Activated CD4-positive, alpha-beta memory T cell treated with anti-CD3 and anti-CD28 coated beads, Interleukin-2, amount 10 ng/mL, durations not matched to agents 7 days and 5 days (primary cell): ENCODE results near the gene KIF18B. TPM values are rescaled to one million over a fixed set of nuclear protein-coding genes. Genes with fewer than 3 reads are reported as not detected.

Experiments used
- CTCF ChIA-PET: fragments of 350-600 bp; sonication (Branson Sonifier 250); formaldehyde crosslinking; loops from one replicate; lab custom pipeline; 2021; ENCODE audit warnings: antibody characterized with exemption, inconsistent platforms; lab: Charles Lee
- POLR2A ChIA-PET: fragments of 350-600 bp; sonication (Branson Sonifier 250); formaldehyde crosslinking; loops from one replicate; lab custom pipeline; 2021; ENCODE audit warnings: antibody characterized with exemption; lab: Charles Lee
- DNase-seq: peaks from one replicate; pipeline ENCODE4 v3.0.0-alpha.2; 2020
- H3K27ac Mint-ChIP-seq: one replicate; pipeline ENCODE4 v1.8.0; 2021; ENCODE audit warnings: mild to moderate bottlenecking, mixed read lengths
- H3K27me3 Mint-ChIP-seq: one replicate; pipeline ENCODE4 v1.8.0; 2021; ENCODE audit warnings: mixed read lengths
- H3K36me3 Mint-ChIP-seq: one replicate; pipeline ENCODE4 v1.8.0; 2021; ENCODE audit warnings: low read depth, mixed read lengths
- H3K4me1 Mint-ChIP-seq: one replicate; pipeline ENCODE4 v1.8.0; 2021; ENCODE audit warnings: mixed read lengths
- H3K4me3 Mint-ChIP-seq: one replicate; pipeline ENCODE4 v1.8.0; 2021; ENCODE audit warnings: mild to moderate bottlenecking, mixed read lengths
- H3K9me3 Mint-ChIP-seq: one replicate; pipeline ENCODE4 v1.8.0; 2021; ENCODE audit warnings: mixed read lengths
- total RNA-seq, 2 experiments: library from RNA; stranded (reverse); gene quantifications; one replicate each; pipeline ENCODE4 v1.2.3, GENCODE V29; 2021

KIF18B gene
- total RNA-seq, 2 experiments from 2014 or later: 66.9 to 67.9 TPM

DNA sequence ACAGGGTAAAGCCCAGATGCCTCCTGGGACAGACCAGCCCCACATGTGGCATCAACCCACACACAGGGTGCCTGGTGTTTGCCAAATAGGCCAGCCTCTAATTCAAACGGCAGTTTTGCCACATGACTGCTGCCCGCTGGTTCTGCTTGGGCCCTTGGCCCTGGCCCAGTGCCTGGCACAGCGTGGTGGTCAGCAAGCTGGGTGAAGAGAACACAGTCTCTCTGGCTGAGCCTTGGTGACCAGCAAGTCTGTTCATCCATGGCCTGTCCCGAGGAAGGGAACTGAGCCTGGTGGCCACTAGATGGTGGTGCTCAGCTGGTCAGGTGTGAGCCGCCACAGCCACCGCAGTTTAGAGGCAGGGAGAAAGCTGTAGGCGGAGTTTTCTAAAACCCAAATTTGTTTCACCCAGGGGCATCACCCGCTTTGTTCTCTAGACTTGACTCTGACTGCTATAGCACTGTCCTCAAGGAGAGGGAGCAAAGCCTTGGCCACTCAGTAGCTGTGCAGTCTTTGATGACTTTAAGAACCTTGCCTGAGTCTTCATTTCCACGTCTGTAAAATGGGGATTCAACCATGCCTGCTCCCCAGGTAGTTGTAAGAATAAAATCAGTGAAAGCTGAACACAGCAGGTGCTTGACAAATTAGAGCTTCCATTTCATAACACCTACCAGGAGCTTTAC, 27.5 kb downstream of the KIF18B start:
- H3K4me3 Mint-ChIP-seq: no peak overlapping the region
- ChIA-PET POLR2A (interaction anchor here (0.6 to 3.0 kb wide), 7 partner anchors 9 to 201 kb away, joined by 3 to 16 read pairs (median 3); partner anchors contain the start of genes EFTUD2 and KIF18B), CTCF (interaction anchor here (0.6 to 4.9 kb wide), 12 partner anchors 9 to 216 kb away, joined by 3 to 53 read pairs (median 4); partner anchors contain the start of genes ACBD4 and EFTUD2)
- H3K4me1 Mint-ChIP-seq: no peaks in the 10 kb centered on the region
- peaks cover 26% of the 10 kb centered on the region for H3K27me3 Mint-ChIP-seq
- peaks cover 8% of the 10 kb centered on the region for H3K36me3 Mint-ChIP-seq
- H3K9me3 Mint-ChIP-seq: no peaks in the 10 kb centered on the region
- H3K27ac Mint-ChIP-seq: no peak overlapping the region
- peak; percentile 69 for DNase-seq

DNA sequence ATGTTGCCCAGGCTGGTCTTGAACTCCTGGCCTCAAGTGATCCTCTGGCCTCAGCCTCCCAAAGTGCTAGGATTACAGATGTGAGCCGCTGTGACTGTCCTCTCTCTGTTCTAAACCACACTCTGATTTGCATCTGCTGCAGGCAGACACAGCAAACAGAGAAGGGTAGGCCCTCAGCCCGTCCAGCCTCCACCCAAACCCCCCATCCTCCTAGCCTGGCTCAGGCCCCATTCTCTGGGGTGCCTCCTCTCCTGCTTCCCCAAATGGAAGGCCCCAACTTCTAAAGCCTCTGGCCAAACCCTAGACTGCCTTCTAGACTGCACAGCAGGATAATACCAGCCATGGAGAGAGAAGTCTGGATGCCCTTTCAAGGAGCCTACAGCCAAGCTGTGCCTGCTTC, 28.2 kb downstream of the KIF18B start:
- ChIA-PET CTCF (interaction anchor here (1.3 to 4.9 kb wide), 4 partner anchors 10 to 180 kb away, joined by 4 to 53 read pairs (median 8); no protein-coding TSS in a partner anchor), POLR2A (interaction anchor here (1.1 to 3.0 kb wide), 3 partner anchors 10 to 102 kb away, joined by 3 to 16 read pairs (median 10); partner anchors contain the start of gene EFTUD2)
- no peak overlapping the region for H3K4me3 Mint-ChIP-seq
- DNase-seq: no peak
- peaks cover 5% of the 10 kb centered on the region for H3K36me3 Mint-ChIP-seq
- H3K27ac Mint-ChIP-seq: no peak overlapping the region
- H3K9me3 Mint-ChIP-seq: no peaks in the 10 kb centered on the region
- no peaks in the 10 kb centered on the region for H3K4me1 Mint-ChIP-seq
- H3K27me3 Mint-ChIP-seq: peaks cover 28% of the 10 kb centered on the region

DNA sequence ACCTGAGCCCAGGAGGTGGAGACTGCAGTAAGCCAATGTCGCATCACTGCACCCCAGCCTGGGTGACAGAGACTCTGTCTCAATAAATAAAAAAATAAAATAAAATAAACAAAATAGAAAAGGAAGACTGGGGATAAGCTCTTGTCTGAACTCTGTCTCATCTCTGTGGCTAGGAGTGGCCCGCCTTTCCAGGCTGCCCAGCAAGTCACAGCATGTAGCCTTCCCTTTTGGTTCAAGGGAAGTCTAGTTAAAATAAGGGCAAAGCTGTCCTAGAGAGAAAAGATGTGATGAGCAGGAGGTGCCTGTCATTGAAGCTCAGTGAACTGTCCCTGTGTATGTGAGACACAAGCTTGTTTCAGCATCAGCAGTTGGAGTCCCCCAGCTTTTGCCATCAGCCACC, 29.6 kb downstream of the KIF18B start:
- peaks cover 35% of the 10 kb centered on the region for H3K27me3 Mint-ChIP-seq
- no peak overlapping the region for H3K4me3 Mint-ChIP-seq
- H3K36me3 Mint-ChIP-seq: no peaks in the 10 kb centered on the region
- CTCF ChIA-PET: interaction anchor here (0.7 to 1.1 kb wide), 3 partner anchors 129 to 182 kb away, joined by 3 to 6 read pairs (median 3); no protein-coding TSS in a partner anchor
- H3K27ac Mint-ChIP-seq: no peak overlapping the region
- no peak for DNase-seq
- POLR2A ChIA-PET: interaction anchor here (1.3 kb wide), 1 partner anchor 29 kb away, joined by 4 read pairs; no protein-coding TSS in a partner anchor
- H3K9me3 Mint-ChIP-seq: no peaks in the 10 kb centered on the region
- peaks cover 5% of the 10 kb centered on the region for H3K4me1 Mint-ChIP-seq

DNA sequence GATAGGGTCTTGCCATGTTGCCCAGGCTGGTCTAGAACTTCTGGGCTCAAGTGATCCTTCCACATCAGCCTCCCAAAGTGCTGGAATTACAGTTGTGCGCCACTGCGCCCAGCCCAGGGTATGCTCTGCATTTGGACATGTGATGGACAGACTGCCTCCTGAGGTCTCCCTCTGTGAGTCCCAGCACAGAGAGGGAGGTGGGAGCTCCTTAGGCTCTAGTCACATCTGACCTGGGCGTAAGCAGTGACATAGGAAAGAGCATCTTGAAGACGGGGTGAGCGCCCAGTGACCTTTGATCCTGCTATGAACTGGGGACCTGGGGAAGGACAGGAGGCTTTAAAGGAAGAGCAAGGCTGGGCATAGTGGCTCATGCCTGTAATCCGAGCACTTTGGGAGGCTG, 30.1 kb downstream of the KIF18B start:
- no peak for DNase-seq
- ChIA-PET CTCF (no interaction called here), POLR2A (interaction anchor here (1.3 kb wide), 1 partner anchor 29 kb away, joined by 4 read pairs; no protein-coding TSS in a partner anchor)
- no peak overlapping the region for H3K4me3 Mint-ChIP-seq
- no peaks in the 10 kb centered on the region for H3K36me3 Mint-ChIP-seq
- peaks cover 6% of the 10 kb centered on the region for H3K4me1 Mint-ChIP-seq
- no peaks in the 10 kb centered on the region for H3K9me3 Mint-ChIP-seq
- H3K27ac Mint-ChIP-seq: no peak overlapping the region
- peaks cover 37% of the 10 kb centered on the region for H3K27me3 Mint-ChIP-seq

DNA sequence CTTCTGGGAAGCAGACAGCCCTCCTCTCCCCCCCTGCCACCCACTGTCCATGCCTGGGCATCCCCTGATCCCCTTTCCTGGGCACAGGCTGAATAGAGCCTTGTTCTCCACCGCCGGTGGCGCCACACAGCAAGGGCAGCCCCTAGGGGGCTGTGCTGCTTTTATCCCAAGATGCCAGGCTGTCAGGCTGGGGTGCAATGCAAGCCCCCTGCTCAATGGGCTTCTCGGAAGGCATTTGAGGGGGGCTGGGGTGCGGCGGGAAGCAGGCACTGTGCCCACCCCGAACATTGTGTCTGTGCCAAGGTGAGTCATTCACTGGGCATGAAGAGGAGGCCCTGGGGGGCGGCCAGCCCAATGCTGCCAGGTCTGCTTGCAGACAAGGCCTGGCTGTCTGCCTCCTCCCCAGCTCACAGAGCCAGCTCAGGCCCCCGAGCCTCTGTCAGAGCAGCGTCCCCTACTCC, 30.8 kb downstream of the KIF18B start:
- Mint-ChIP-seq H3K36me3 (no peaks in the 10 kb centered on the region), H3K9me3 (no peaks in the 10 kb centered on the region), H3K4me3 (no peak overlapping the region), H3K27me3 (peaks cover 41% of the 10 kb centered on the region), H3K27ac (no peak overlapping the region), H3K4me1 (peaks cover 6% of the 10 kb centered on the region)
- no peak for DNase-seq
- POLR2A ChIA-PET: no interaction called here
- CTCF ChIA-PET: no interaction called here

DNA sequence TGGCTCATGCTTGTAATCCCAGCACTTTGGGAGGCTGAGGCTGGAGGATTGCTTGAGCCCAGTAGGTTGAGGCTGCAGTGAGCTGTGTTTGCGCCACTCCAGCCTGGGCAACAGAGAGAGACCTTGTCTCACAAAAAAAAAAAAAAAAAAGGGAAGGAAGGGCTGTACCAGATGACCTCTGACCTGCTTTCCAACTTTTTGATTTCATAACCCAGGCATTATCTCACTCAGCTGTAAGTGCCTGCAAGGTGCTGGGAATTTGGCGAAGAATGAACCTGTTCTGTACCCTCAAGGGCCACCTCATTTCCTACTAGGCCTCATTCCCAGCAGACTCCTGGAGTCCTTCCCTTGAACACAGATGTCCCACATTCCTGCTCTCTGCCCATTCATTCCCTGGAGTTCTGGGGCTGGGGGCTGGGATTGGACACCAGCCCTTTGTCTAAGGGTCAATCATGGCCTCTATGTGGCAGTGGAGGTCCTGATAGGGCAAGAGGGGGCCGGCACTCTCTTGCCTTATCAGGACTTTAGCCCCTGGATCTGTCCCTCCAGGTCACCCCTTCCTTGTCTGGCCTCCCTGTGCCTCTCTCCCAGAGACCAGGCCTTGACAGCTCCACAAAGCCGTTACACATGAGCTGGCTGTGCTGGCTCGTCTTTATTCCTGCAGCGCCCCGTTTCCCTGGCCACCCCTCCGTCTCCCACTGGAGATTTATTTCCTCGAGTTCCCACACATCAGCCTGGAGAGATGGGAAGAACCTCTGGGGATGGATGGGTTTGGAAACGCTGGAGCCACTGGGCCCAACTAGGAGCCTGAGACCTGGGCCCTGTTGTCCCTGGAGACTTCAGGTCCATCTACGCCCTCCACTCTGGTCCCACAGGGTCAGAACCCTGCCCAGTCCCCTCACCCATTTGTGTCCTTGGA, 31.5 kb downstream of the KIF18B start:
- Mint-ChIP-seq H3K4me1 (peaks cover 9% of the 10 kb centered on the region), H3K9me3 (no peaks in the 10 kb centered on the region), H3K4me3 (no peak overlapping the region), H3K27ac (no peak overlapping the region), H3K27me3 (peaks cover 39% of the 10 kb centered on the region), H3K36me3 (no peaks in the 10 kb centered on the region)
- ChIA-PET POLR2A (no interaction called here), CTCF (interaction anchor here (0.6 kb wide), 1 partner anchor 64 kb away, joined by 6 read pairs; no protein-coding TSS in a partner anchor)
- no peak for DNase-seq

DNA sequence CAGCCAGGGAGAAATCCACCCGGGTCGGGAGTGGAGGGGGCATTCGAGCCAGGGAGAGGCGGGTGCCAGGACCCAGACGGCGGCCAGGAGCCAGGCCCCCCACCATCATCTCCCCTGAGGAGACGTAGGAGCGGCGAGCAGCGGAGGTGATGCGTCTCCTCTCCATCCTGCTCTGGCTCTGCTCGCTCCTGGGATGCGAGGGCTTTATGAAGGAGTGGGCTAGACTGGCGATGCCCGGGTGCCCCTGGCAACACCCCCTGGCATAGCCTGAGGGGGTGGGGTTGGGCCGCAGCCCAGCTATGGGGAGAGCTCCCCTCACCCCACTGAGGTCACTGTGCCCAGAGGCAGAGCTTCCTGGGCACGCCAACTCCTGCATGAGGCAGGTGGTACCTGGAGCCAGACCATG, 32.2 kb downstream of the KIF18B start, which contains the start of gene GFAP:
Gene GFAP (minus strand): TSS at position 180 of the 406 bp plus-strand sequence. CDS start 14 bp downstream, at position 166.
- H3K9me3 Mint-ChIP-seq: no peaks in the 10 kb centered on the region
- DNase-seq: no peak
- no peaks in the 10 kb centered on the region for H3K36me3 Mint-ChIP-seq
- no peak within 1 kb of the TSS for H3K27ac Mint-ChIP-seq
- CTCF ChIA-PET: interaction anchor here (0.6 kb wide), 1 partner anchor 63 kb away, joined by 6 read pairs; no protein-coding TSS in a partner anchor
- peaks cover 12% of the 10 kb centered on the region for H3K4me1 Mint-ChIP-seq
- H3K4me3 Mint-ChIP-seq: no peak within 1 kb of the TSS
- POLR2A ChIA-PET: no interaction called here
- H3K27me3 Mint-ChIP-seq: peaks cover 39% of the 10 kb centered on the region

DNA sequence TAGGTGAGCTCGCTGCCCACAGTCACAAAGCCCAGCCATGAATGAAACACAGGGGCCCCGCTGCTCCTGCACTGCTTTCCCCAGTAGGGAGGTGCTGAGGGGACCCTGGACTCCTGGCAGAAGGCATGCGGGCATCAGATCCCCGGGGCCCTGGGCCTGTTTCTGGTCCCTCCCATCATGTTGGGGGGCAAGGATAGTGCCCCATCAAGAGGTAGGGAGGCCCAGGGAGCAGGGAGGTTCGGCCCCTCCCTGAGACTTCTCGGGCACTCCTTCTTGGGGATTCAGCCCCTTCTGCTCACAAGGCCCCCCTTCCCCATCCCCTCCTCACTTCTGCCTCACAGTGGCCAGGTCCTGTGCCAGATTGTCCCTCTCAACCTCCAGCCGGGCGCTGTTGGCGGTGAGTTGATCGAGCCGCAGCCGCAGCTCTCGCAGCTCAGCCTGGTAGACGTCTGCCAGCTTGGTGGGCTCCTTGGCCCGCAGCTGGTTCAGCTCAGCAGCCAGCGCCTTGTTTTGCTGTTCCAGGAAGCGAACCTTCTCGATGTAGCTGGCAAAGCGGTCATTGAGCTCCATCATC, 32.8 kb downstream of the KIF18B start:
- H3K9me3 Mint-ChIP-seq: no peaks in the 10 kb centered on the region
- POLR2A ChIA-PET: no interaction called here
- H3K27ac Mint-ChIP-seq: no peak overlapping the region
- H3K27me3 Mint-ChIP-seq: peaks cover 35% of the 10 kb centered on the region
- H3K36me3 Mint-ChIP-seq: no peaks in the 10 kb centered on the region
- CTCF ChIA-PET: no interaction called here
- DNase-seq: no peak
- peaks cover 12% of the 10 kb centered on the region for H3K4me1 Mint-ChIP-seq
- H3K4me3 Mint-ChIP-seq: no peak overlapping the region

- POLR2A ChIA-PET: no interaction called here
- peaks cover 12% of the 10 kb centered on the region for H3K4me1 Mint-ChIP-seq
- H3K27me3 Mint-ChIP-seq: peaks cover 35% of the 10 kb centered on the region
- no peak overlapping the region for H3K4me3 Mint-ChIP-seq
- H3K27ac Mint-ChIP-seq: no peak overlapping the region
- no peak for DNase-seq
- CTCF ChIA-PET: no interaction called here
- no peaks in the 10 kb centered on the region for H3K9me3 Mint-ChIP-seq
- H3K36me3 Mint-ChIP-seq: no peaks in the 10 kb centered on the region
These were observed 33.4 kb downstream of the KIF18B start for GRCh38 chr17:44914148-44914547.

- ChIA-PET POLR2A (no interaction called here), CTCF (interaction anchor here (0.8 kb wide), 1 partner anchor 108 kb away, joined by 3 read pairs; no protein-coding TSS in a partner anchor)
- no peak for DNase-seq
- Mint-ChIP-seq H3K4me3 (no peak overlapping the region), H3K36me3 (no peaks in the 10 kb centered on the region), H3K9me3 (no peaks in the 10 kb centered on the region), H3K27me3 (peaks cover 35% of the 10 kb centered on the region), H3K4me1 (peaks cover 13% of the 10 kb centered on the region), H3K27ac (no peak overlapping the region)
These were observed 33.9 kb downstream of the KIF18B start for GRCh38 chr17:44913676-44914075.

DNA sequence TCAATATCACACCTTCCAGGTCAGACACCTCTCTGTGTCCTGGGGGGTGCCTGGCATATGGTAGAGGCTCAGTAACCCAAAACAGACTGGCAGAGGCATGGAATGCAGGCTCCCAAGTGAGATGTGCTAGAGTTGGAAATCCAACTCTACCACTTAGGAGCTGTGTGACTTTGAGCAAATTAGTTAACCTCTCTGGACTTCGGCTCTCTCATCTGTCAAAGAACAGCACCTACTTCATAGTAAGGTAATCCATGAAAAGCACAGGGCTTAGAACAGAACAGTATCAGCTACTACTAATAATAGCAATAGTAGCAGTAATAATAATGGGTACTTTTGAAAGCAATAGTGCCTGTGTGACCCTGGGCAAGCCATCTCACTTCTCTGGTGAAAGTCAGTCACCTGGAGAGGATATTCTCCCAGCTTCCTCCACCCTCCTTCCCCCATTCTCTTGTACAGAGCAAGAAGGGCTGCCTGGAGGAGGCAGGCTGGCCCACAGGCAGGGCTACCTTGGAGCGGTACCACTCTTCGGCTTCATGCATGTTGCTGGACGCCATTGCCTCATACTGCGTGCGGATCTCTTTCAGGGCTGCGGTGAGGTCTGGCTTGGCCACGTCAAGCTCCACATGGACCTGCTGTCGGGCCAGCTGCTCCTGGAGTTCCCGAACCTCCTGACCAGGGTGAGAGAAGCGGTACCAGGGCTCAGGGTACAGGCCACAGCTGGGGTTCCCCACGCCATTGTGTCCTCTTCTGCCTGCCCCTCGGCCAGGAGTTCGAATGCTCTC, 34.6 kb downstream of the KIF18B start:
- ChIA-PET POLR2A (interaction anchor here (0.8 kb wide), 2 partner anchors 8 to 14 kb away, joined by 3 to 4 read pairs; partner anchors contain the start of gene EFTUD2), CTCF (interaction anchor here (0.5 to 1.0 kb wide), 3 partner anchors 108 to 112 kb away, joined by 3 read pairs; no protein-coding TSS in a partner anchor)
- no peaks in the 10 kb centered on the region for H3K9me3 Mint-ChIP-seq
- peaks cover 14% of the 10 kb centered on the region for H3K4me1 Mint-ChIP-seq
- H3K36me3 Mint-ChIP-seq: no peaks in the 10 kb centered on the region
- H3K27me3 Mint-ChIP-seq: peaks cover 32% of the 10 kb centered on the region
- H3K4me3 Mint-ChIP-seq: no peak overlapping the region
- no peak overlapping the region for H3K27ac Mint-ChIP-seq
- DNase-seq: no peak
